ENCODE measurements around the gene SLC9A5.
A peak's percentile ranks its signal among the peaks of the same experiment; 100 is the strongest.

The SLC9A5 gene

GRCh38 chr16:67275321-67275720 lies 26.5 kb downstream of the SLC9A5 start:
- TF ChIP-seq NFIC (IDR thresholded peaks at IDR 0.05) (no peak), CREB1 (IDR thresholded peaks at IDR 0.05; ENCODE audit: low read depth) (no peak), YY1 (IDR thresholded peaks at IDR 0.05; ENCODE audit: low read depth) (no peak), EP300 (IDR thresholded peaks at IDR 0.05; ENCODE audit: borderline replicate concordance) (no peak), FOXM1 (IDR thresholded peaks at IDR 0.05; ENCODE audit: borderline replicate concordance, low read depth) (no peak), CEBPB (IDR thresholded peaks at IDR 0.05) (no peak)
- TF ChIP-seq, protein P1, sequence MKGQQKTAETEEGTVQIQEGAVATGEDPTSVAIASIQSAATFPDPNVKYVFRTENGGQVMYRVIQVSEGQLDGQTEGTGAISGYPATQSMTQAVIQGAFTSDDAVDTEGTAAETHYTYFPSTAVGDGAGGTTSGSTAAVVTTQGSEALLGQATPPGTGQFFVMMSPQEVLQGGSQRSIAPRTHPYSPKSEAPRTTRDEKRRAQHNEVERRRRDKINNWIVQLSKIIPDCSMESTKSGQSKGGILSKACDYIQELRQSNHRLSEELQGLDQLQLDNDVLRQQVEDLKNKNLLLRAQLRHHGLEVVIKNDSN (IDR thresholded peaks at IDR 0.05) = no peak

- TF ChIP-seq, protein P2, sequence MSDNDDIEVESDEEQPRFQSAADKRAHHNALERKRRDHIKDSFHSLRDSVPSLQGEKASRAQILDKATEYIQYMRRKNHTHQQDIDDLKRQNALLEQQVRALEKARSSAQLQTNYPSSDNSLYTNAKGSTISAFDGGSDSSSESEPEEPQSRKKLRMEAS (IDR thresholded peaks at IDR 0.05) = no peak
- TF ChIP-seq, protein P1 (IDR thresholded peaks at IDR 0.05) = no peak
- TF ChIP-seq TCF12 (IDR thresholded peaks at IDR 0.05; ENCODE audit: low read depth) (peak; percentile 90), TEAD4 (IDR thresholded peaks at IDR 0.05) (peak; percentile 79), EP300 (IDR thresholded peaks at IDR 0.05; ENCODE audit: borderline replicate concordance) (peak; percentile 82), NFIC (IDR thresholded peaks at IDR 0.05) (peak; percentile 94), RAD21 (IDR thresholded peaks at IDR 0.05; ENCODE audit: low read depth) (peak; percentile 6; the same call in 1 of the 2 replicates), FOXM1 (IDR thresholded peaks at IDR 0.05; ENCODE audit: borderline replicate concordance, low read depth) (0 out of 2 replicates have a peak, but pooled peaks have one; percentile 36), EGR1 (IDR thresholded peaks at IDR 0.05) (no peak), TAF1 (IDR thresholded peaks at IDR 0.05; ENCODE audit: low read depth) (0 out of 2 replicates have a peak, but pooled peaks have one; percentile 6), YY1 (IDR thresholded peaks at IDR 0.05; ENCODE audit: low read depth) (no peak), ZBTB7A (IDR thresholded peaks at IDR 0.05; ENCODE audit: low read depth) (0 out of 2 replicates have a peak, but pooled peaks have one; percentile 13), CEBPB (IDR thresholded peaks at IDR 0.05) (peak; percentile 38; the same call in 1 of the 2 replicates), CREB1 (IDR thresholded peaks at IDR 0.05; ENCODE audit: low read depth) (no peak)
- TF ChIP-seq, protein P3, sequence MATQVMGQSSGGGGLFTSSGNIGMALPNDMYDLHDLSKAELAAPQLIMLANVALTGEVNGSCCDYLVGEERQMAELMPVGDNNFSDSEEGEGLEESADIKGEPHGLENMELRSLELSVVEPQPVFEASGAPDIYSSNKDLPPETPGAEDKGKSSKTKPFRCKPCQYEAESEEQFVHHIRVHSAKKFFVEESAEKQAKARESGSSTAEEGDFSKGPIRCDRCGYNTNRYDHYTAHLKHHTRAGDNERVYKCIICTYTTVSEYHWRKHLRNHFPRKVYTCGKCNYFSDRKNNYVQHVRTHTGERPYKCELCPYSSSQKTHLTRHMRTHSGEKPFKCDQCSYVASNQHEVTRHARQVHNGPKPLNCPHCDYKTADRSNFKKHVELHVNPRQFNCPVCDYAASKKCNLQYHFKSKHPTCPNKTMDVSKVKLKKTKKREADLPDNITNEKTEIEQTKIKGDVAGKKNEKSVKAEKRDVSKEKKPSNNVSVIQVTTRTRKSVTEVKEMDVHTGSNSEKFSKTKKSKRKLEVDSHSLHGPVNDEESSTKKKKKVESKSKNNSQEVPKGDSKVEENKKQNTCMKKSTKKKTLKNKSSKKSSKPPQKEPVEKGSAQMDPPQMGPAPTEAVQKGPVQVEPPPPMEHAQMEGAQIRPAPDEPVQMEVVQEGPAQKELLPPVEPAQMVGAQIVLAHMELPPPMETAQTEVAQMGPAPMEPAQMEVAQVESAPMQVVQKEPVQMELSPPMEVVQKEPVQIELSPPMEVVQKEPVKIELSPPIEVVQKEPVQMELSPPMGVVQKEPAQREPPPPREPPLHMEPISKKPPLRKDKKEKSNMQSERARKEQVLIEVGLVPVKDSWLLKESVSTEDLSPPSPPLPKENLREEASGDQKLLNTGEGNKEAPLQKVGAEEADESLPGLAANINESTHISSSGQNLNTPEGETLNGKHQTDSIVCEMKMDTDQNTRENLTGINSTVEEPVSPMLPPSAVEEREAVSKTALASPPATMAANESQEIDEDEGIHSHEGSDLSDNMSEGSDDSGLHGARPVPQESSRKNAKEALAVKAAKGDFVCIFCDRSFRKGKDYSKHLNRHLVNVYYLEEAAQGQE (IDR thresholded peaks at IDR 0.05; ENCODE audit: low read depth) = no peak
Measured at GRCh38 chr16:67277294-67277998, 28.7 kb downstream of the SLC9A5 start.

- TF ChIP-seq ZBTB7A (IDR thresholded peaks at IDR 0.05; ENCODE audit: low read depth) (no peak; the same call in 1 of the 2 replicates), YY1 (IDR thresholded peaks at IDR 0.05; ENCODE audit: low read depth) (no peak), TEAD4 (IDR thresholded peaks at IDR 0.05) (no peak), NFIC (IDR thresholded peaks at IDR 0.05) (no peak), TCF12 (IDR thresholded peaks at IDR 0.05; ENCODE audit: low read depth) (no peak), CREB1 (IDR thresholded peaks at IDR 0.05; ENCODE audit: low read depth) (no peak), TAF1 (IDR thresholded peaks at IDR 0.05; ENCODE audit: low read depth) (no peak), FOXM1 (IDR thresholded peaks at IDR 0.05; ENCODE audit: borderline replicate concordance, low read depth) (no peak), CEBPB (IDR thresholded peaks at IDR 0.05) (no peak)
- TF ChIP-seq, protein P3 (IDR thresholded peaks at IDR 0.05; ENCODE audit: low read depth) = no peak
- TF ChIP-seq, protein P2 (IDR thresholded peaks at IDR 0.05) = no peak
- TF ChIP-seq, protein P1 (IDR thresholded peaks at IDR 0.05) = no peak
Measured at GRCh38 chr16:67277999-67278772, 29.4 kb downstream of the SLC9A5 start.

- TF ChIP-seq RAD21 (IDR thresholded peaks at IDR 0.05; ENCODE audit: low read depth) (no peak), EGR1 (IDR thresholded peaks at IDR 0.05) (peak; percentile 69), ZBTB7A (IDR thresholded peaks at IDR 0.05; ENCODE audit: low read depth) (peak; percentile 41), CREB1 (IDR thresholded peaks at IDR 0.05; ENCODE audit: low read depth) (no peak), TCF12 (IDR thresholded peaks at IDR 0.05; ENCODE audit: low read depth) (no peak)
- TF ChIP-seq, protein P2 (IDR thresholded peaks at IDR 0.05) = 0 out of 2 replicates have a peak, but pooled peaks have one; percentile 24
Measured at GRCh38 chr16:67278773-67279295, 30.1 kb downstream of the SLC9A5 start.
